Astrocyte (in vitro differentiated cells and primary cell): ENCODE measurements around the gene CERS6.

ENCODE experiments used
- EZH2 ChIP-seq: IDR thresholded peaks from 2 replicates; pipeline ENCODE4 v1.6.1; 2012; ENCODE audit warnings: mild to moderate bottlenecking, low read length, inconsistent platforms; ENCODE audit not compliant: insufficient read depth
- TF ChIP-seq, protein P1 (sequence below): IDR thresholded peaks from 2 replicates; pipeline ENCODE4 v1.5.1; 2011; ENCODE audit warnings: low read depth, mild to moderate bottlenecking, inconsistent platforms, low read length, moderate library complexity; ENCODE audit not compliant: insufficient read depth

DNA sequence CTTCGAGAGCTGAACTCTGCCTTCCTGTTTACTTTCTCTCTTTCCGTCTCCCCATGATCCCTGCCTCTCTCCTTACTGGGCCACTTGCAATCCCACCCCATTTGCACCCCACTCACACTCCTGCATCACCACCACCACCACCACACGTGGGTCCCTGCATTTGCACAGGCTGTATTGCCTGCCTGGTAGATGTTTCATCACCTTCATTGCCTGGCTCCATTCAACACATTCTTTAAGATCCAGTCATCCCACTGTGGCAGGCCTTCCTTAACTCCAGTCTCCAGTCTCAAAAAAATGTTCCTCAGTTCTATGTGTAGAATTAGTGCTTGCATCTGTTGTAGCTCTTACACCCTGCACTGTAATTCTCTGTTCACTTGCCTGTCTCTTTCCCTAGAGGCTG lies 360.3 kb downstream of the CERS6 start:
- TF ChIP-seq, protein P1, sequence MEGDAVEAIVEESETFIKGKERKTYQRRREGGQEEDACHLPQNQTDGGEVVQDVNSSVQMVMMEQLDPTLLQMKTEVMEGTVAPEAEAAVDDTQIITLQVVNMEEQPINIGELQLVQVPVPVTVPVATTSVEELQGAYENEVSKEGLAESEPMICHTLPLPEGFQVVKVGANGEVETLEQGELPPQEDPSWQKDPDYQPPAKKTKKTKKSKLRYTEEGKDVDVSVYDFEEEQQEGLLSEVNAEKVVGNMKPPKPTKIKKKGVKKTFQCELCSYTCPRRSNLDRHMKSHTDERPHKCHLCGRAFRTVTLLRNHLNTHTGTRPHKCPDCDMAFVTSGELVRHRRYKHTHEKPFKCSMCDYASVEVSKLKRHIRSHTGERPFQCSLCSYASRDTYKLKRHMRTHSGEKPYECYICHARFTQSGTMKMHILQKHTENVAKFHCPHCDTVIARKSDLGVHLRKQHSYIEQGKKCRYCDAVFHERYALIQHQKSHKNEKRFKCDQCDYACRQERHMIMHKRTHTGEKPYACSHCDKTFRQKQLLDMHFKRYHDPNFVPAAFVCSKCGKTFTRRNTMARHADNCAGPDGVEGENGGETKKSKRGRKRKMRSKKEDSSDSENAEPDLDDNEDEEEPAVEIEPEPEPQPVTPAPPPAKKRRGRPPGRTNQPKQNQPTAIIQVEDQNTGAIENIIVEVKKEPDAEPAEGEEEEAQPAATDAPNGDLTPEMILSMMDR, result no peak
- no peak for TF ChIP-seq EZH2
